Activated CD4-positive, CD25-positive, alpha-beta regulatory T cell treated with anti-CD3 and anti-CD28 coated beads, Interleukin-2, amount 50 U/mL, for 72 hours (primary cell): Measurements from ENCODE around the gene TRIM73.
"Not testable (repeated sequence)": the region's sequence is repeated elsewhere in the genome, so short reads cannot be mapped to it uniquely, and the experiment has no call there.

Experiments
- DNase-seq: peaks from one replicate; pipeline ENCODE4 v3.0.0; 2021

TRIM73 gene

DNA sequence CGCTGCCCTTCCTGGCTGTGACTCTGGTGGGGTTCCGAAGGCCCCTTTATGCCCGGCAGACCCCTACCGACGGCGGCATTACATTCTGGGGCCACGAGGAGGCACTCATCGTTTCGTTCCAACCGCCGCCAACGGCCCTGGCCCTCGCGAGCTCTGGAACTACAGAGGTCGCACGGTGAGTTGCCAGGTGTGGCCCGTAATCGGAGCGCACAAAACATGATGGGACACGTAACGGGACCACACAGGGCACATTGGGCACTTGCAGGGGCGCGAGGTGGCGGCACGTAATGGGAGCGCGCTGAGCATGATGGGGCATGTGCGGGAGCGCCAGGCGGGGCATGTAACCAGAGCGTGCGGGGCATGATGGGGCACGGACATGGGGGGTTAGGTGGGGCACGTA lies at the start of gene TRIM73:
TSS of gene TRIM73 (plus strand) at position 301 of the 400 bp plus-strand sequence. CDS start 3,305 bp downstream, outside the sequence.
- DNase-seq: not testable (repeated sequence)

DNA sequence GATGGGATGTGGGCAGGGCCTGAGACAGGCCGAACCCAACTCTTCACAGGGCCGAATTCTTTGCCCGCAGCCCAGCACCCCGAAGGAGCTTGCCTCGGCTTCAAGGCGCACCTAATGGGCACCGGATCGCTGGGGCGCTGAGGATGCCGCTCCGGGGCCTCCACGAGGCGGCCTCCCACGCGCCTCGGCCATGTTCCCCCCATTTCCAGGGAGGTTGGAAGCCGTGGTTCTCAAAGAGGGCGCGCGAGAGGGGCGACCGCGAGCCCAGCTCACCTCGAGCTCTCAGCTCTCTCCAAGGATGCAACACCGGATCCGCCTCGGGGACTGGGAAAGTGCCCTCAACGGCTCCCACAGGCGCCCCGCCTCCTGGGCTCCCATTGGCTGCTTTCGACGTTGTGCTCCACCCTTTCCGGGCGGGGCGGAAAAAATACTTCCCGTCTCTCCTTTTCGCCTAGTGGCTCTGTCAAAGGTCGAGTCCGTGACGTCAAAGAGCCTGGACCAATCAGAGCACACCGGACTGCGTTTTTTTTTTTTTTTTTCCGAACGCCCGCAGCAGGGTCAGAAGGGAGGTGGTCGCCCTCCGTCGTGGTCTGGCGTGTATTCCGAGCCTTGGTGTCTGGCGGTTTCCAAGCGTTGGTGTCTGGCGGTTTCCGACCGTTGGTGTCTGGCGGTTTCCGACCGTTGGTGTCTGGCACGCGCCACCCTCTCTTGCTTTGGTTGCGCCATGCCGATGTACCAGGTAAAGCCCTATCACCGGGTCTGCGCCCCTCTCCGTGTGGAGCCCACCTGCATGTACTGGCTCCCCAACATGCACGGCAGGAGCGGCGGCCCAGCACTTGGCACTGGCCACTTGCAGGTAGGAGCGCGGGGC lies 36.5 kb upstream of the TRIM73 start:
- peak; percentile 44 for DNase-seq

DNA sequence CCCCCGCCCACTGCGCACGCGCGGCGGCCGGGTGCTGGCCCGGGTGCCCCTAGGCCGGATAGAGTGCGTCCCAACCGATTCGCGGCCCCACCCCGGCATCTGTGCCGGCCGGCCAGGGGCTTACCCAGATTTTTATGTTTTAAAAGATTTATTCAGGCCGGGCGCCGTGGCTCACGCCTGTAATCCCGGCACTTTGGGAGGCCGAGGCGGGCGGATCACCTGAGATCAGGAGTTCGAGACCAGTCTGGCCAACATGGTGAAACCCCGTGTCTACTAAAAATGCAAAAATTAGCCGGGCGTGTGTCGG lies 35.9 kb upstream of the TRIM73 start:
- not testable (repeated sequence) for DNase-seq

DNA sequence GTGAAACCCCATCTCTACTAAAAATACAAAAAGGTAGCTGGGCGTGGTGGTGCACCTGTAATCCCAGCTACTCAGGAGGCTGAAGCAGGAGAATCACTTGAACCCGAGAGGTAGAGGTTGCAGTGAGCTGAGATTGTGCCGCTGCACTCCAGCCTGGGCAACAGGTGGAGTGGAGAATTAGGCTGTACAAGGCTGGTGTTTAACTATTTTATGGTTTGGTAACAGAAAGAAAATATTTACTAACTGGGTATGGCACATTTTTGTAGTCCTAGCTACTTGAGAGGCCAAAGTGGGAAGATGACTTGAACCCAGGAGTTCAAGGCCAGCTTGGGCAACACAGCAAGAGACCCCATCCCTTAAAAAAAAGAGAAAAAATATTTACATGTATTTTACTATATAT lies 31.4 kb upstream of the TRIM73 start:
- not testable (repeated sequence) for DNase-seq

DNA sequence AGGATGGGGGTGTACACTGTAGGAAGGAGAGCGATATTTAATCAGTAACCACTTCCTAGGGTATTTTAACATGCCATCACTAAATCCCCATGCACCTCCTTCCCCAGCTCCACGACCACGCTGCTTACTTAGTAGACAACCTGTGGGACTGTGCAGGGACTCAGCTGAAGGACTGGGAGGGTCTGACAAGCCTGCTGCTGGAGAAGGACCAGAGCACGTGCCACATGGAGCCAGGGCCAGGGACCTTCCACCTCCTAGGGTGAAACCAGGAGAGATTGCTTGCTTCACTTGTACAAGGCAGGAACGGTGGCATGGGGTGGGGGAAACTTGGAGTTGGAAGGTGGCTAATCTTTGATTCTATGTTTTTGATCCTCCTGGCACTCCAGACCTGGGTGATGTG lies 28.8 kb upstream of the TRIM73 start:
- DNase-seq: not testable (repeated sequence)

DNA sequence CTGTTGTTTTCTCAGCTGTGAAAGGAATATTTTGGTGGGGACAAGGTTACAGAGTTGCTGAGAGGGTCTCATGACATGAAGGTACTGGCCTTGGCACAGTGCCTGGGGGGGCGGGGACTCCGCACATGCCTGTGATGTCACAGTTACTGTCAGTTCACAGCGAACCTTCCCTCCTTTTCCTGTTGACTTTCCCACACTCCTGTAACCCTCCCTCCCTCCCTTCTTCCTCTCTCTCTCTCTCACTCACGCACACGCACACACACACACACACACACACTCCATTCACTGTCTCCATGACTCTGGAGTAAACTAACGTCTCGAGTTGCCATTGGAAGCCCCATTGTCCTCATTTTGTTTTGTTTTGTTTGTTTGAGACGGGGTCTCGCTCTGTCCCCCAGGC lies 28.1 kb upstream of the TRIM73 start:
- not testable (repeated sequence) for DNase-seq

DNA sequence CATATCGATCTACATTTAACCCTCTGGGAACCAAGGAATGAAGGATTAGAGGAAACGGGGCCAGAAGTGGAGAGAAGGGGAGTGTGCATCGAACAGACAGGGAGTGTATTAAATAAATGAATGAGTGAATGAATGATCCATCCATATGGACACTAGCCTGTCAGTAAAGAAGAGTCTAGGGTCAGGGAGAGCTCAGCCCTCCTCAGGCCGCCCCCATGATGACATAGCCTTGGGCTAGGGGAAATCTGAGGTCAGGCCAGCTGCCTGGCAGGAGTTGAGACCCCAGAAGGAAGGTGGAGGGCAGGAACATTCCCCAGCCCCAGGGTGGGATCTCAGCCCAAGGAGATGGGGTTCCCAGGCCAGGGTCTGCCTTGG lies 21.3 kb upstream of the TRIM73 start:
- DNase-seq: not testable (repeated sequence)

DNA sequence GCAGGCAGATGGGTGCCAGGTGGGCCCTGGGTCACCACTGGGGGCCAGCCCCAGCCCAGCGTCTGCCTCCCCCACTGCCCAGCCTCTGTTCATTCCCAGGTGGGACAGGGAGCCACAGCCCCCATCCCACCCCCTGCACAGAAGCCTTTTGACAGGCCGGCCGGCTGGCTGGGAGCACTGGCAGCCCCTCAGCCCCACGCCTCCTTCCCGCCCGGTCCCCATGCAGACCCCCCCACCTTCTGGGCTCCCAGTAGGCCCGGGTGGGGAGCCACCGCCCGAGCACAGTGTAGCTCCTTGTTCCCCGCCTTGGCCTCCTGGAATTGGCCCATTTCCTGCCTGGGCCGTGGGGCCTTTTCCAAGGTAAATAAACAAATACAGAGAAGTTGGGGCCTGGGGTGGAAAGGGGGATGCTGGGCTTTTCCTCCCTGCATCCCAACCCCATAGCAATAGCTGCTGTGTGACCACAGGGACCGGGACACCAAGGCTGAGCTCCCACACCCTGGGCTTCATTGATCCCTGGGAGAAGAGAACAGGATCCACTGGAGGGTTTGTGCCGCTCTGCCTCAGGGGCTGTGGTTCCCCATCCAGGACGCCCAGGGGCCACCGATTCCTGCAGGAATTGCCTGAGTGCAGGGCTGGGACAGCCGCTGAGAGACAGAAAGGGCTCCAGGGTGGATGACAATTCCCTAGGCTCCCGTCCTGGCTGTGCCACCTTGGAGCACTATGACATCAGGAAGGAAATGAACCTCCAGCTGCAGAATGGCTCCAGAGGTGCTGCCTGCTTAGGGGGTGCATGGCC lies 20.7 kb upstream of the TRIM73 start:
- not testable (repeated sequence) for DNase-seq

DNA sequence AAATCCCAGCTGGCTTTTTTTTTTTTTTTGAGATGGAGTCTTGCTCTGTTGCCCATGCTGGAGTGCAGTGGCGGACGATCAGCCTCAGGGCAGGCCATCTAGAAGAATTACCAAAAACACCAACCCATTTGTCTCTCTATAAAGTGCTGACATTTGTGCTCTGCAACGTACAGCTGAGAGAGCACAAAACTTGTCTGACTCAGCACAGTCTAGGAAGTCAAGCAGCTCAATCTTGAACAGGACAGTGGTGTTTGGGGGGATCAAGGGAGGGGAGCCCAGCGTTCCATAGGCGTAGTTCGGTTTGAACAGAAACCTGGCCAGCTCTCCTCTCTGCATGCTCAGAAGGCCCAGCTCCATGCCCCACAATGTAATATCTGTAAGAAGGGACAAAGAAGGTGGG lies 2.2 kb upstream of the TRIM73 start:
- DNase-seq: not testable (repeated sequence)

DNA sequence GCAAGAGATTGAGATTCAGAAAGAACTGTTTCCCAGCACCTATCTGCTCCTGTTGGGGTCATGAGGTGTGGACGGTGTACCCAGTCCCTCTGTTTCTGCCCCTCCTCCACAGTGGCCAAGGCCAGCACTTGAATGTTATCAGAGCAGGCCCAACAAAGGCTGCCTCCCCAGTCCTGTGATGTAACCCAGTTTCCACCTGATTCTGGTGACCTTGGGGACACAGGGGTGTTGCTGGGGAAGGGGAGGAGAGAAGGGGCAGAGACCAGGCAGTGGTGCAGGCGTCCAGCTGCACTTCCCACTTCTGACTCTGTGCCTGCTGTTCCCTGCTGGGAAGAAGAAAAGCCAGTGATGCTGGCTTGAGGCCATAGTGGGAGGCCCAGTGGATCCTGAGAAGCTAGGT lies 2.4 kb downstream of the TRIM73 start:
- not testable (repeated sequence) for DNase-seq

DNA sequence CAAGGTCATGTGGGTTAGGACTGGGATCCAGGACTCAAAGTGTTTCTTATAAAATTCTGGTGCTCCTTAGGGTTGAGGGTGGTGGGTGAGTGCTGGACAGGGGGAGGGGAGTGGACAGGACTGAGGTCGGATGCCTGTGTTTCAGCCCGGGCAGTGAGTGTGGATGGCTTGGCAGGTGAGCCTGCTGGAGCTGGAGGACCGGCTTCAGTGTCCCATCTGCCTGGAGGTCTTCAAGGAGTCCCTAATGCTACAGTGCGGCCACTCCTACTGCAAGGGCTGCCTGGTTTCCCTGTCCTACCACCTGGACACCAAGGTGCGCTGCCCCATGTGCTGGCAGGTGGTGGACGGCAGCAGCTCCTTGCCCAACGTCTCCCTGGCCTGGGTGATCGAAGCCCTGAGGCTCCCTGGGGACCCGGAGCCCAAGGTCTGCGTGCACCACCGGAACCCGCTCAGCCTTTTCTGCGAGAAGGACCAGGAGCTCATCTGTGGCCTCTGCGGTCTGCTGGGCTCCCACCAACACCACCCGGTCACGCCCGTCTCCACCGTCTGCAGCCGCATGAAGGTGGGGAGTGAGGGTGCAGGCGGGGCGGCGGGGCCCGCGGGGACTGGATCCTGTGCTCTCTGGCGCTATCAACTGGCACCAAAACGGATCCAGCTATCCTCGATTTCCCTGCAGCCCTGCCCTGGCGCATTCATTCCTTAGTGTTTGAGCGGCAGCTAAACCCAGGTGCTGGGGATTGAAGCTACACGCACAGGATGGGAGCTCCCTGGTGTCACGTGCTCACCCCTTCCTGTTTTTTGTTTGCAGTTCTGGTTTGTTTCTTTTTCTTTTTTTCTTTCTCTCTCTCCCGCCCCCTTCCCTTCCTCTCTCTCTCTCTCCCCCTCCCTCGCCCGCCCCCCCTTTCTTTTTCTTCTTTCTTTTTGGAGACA lies 3.6 kb downstream of the TRIM73 start:
- not testable (repeated sequence) for DNase-seq

DNA sequence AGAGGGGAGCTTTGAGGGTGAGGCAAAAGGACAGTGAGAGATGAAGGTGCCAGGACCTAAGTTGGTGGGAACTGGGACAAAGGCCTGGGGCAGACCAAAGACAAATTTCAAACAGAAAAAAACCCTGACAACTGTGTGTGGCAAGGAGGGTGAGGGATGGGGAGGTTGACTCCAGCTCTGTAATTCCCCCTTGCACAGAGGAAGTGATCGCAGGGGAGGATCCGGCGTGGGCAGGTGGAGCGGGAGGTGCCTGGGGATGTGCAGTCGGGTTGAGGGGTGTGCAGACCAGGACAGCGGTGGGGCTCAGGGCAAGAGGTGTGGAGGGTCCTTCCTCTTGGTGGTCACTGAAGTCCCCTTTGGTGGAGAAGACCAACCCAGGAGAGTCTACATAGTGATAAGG lies 5.1 kb downstream of the TRIM73 start:
- DNase-seq: not testable (repeated sequence)

DNA sequence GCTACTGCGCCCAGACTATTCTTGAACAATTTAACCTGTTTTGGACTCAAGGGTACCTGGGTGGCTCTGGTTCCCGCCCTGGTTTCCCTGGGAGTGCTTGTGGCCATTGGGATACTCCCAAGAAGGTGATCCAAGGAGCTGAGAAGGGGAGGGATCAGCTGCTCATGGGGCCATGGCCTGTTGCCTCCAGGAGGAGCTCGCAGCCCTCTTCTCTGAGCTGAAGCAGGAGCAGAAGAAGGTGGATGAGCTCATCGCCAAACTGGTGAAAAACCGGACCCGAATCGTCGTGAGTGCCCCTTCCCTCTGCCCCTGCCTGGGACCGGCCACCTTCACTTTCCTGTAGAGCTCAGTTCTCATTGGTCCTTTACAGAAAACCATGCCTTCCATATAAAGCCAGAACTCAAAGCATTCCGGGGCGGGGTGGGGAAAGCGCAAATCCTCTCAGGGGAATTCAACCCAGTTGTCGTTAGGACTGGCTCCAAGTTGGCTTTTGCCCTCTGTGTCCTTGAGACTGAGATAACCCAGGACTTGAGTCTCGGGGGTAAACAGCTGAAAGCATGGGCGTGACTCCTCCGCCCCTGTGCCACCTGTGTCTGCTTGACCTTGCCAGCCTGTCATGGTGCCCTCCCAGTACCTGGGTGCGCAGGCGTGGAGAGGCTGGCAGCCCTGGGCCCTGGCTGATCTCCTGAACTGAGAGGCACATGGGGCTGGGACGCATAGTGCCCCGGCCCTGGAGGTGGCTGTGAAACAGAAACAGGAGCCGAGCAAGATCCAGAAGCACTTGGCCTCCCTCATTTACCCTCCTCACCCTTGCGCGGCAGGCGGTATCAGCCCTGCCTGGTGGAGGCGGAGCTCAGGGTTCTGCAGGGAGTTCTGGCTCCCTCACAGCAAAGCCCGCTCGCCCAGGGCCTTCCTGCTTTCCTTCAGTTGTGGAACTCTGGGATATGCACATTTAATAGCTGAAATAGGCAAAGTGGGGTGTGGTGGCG lies 8.3 kb downstream of the TRIM73 start:
- DNase-seq: not testable (repeated sequence)

DNA sequence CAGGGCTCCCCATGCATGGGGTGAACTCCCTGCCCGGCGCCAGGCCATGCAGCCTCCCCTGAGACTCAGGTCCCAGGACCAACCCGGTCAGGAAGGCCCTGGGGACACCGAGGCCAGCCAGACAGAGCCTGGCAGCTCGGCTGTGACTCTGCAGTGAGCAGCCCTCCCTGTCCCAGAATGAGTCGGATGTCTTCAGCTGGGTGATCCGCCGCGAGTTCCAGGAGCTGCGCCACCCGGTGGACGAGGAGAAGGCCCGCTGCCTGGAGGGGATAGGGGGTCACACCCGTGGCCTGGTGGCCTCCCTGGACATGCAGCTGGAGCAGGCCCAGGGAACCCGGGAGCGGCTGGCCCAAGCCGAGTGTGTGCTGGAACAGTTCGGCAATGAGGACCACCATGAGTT lies 9.2 kb downstream of the TRIM73 start:
- DNase-seq: not testable (repeated sequence)

DNA sequence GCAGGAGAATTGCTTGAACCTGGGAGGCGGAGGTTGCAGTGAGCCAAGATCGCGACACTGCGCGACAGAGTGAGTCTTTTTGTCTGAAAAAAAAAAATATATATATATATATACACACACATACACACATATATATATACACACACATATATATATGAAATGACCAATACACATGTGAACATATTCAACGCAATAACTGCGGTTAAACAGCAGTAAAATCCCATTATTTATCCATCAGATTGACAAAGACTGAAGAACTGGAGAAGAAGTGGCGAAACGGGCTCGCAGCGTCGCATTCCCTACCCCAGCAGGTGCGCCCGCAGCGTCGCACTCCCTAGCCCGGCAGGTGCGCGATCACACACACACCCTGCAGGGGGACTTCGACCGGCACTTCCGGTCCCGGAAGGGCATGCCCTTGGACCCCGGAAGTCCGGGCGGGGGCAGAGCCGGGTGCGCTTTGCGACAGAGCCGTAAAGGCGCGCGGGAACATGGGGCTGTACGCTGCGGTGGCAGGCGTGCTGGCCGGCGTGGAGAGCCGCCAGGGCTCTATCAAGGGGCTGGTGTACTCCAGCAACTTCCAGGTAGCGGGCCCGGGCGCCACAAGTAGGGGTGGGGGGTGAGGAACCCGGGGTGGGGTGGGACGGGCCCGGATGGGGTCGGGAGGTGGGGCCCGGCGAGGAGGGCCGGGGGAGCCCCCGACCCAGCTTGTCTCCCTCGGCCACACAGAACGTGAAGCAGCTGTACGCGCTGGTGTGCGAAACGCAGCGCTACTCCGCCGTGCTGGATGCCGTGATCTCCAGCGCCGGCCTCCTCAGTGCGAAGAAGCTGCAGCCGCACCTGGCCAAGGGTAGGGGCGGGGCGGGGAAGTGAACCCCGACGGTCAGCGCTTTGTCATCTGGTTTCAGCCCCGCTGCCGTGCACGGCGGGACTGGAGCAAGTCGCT lies 14.7 kb downstream of the TRIM73 start:
- peak; percentile 41 for DNase-seq

DNA sequence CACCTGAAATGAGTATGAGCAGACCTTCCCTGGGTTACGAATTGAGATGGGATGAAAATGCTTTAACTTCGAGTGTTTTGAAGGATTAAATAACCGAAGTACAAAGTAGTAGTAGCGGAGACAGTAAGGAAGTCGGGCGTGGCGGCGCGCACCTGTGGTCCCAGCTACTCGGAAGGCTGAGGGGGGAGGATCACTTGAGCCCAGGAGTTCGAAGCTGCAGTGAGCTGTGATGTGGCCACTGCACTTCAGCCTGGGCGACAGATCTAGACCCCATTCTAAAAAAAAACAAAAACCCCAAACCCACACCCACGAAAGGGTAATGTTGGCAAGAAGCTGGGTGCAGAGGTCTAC lies 15.4 kb downstream of the TRIM73 start:
- not testable (repeated sequence) for DNase-seq

DNA sequence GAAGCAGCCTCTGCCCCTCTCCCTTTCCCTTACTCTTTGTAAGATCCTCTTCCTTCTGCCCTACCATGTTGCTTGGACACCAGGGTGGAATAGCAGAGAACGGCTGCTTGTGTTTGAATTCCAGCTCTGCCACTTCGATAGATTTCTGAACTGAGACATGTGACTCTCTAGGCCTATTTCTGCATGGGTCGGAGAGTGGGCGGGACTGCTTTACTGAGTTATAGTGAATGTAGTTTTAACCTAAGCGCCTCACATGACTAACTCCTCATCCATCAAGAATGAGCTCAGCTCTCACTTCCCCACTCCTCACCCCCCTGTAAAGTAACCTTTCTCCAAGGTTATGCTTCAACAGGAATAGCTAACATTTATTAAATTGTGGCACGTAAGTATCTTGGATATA lies 18.8 kb downstream of the TRIM73 start:
- DNase-seq: not testable (repeated sequence)

DNA sequence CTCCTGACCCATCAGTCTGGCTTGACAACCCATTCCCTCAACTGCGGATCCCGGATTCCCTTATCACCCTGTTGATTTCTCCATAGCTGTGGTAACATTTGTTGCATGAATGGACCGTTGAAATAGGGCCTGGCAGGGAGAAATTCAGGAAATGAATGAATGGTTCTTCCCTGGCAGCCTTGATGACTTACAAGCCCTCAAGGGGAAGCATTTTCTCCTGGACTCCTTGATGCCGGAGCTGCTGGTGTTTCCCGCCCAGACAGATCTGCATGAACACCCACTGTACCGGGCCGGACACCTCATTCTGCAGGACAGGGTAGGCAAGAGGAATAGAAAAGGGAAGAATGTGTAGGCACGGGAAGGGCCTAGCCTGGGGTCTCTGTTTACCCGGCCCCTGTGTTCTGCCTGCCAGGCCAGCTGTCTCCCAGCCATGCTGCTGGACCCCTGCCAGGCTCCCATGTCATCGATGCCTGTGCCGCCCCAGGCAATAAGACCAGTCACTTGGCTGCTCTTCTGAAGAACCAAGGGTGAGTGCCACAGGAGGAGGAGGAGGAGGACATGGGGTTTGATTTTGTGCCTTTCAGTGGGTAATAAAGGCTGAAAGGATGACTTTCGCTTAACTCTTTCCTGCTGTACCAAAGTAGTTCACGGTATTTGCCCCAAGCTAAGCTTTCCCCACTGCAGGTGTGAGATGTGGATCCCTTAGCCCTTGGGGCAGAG lies 19.4 kb downstream of the TRIM73 start:
- DNase-seq: not testable (repeated sequence)

DNA sequence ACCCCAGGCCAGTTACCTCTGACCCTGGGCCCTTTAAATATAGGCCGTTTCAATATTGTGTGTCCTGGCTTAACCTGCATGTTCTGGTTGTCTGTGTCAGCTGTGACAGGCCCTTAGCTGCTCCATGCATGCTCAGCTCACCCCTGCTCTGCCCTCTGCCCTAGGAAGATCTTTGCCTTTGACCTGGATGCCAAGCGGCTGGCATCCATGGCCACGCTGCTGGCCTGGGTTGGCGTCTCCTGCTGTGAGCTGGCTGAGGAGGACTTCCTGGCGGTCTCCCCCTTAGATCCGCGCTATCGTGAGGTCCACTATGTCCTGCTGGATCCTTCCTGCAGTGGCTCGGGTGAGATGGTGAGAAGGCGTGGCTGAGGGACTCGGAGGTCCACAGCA lies 20.0 kb downstream of the TRIM73 start:
- not testable (repeated sequence) for DNase-seq
